ENCODE data around the gene USP20.
"Not testable (repeated sequence)": the region's sequence is repeated elsewhere in the genome, so short reads cannot be mapped to it uniquely, and the experiment has no call there.

The USP20 gene

DNA sequence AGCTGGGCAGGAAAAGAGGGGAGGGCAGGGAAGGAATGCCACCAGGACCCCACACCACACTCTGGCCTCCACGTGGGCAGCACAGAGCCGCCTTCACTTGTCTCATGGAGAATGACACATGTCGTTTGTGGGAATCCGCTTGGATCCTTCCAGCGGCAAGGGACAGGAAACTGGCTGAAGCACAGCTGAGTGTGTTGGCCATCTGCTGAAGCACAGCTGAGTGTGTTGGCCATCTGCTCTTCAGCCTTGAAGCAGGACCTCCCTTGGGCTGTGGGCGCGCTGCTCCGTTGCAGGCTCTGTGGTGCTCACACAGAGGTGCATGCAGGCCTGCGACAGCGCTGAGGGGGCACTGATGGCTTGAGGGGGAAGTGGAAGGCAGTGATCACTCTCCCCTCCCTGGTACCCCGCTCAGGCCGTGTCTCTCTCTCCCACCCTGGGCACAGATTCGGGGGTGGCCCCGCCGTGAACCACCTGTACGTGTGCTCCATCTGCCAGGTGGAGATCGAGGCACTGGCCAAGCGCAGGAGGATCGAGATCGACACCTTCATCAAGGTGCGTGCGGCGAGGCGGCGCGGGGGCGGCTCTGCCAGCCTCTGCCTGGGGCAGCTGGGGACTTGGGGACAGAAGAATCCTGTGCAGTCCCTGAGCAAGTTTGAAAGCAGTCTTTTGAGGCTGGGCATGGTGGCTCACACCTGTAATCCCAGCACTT lies 40.6 kb downstream of the USP20 start:
- DNase-seq: no peak

DNA sequence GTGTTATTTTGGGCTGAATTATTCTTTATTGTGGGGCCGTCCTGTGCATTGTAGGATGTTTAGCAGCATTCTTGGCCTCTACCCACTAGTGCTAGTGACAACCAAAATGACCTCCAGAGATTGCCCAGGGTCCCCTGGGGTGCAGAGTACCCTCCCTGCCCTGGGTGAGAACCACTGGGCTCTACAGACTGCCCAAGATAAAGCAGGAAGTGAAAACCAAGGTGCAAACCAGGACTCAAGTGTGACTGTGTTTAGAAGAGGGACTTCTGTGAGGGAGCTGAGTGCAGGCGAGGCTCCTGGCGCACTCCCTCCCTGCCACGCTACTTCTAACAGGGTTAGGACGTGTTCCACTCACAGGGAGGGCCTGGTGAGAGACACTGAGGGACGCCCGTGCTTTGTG lies 41.6 kb downstream of the USP20 start:
- DNase-seq: no peak

DNA sequence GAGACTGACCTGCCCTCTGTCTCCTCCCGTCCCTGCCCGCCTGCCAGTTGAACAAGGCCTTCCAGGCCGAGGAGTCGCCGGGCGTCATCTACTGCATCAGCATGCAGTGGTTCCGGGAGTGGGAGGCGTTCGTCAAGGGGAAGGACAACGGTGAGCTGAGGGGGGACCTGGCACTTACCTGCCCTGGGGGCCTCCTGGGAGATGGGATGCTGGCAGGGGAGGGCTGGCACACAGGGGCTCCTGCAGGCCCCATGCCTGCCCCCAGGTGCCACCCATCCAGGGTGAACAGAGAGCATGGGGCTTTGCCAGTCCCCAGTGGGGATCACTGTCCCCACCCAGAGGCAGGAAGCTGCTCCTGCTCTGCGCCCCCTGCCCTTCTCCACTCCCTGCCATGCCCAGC lies 43.0 kb downstream of the USP20 start:
- no peak for DNase-seq

DNA sequence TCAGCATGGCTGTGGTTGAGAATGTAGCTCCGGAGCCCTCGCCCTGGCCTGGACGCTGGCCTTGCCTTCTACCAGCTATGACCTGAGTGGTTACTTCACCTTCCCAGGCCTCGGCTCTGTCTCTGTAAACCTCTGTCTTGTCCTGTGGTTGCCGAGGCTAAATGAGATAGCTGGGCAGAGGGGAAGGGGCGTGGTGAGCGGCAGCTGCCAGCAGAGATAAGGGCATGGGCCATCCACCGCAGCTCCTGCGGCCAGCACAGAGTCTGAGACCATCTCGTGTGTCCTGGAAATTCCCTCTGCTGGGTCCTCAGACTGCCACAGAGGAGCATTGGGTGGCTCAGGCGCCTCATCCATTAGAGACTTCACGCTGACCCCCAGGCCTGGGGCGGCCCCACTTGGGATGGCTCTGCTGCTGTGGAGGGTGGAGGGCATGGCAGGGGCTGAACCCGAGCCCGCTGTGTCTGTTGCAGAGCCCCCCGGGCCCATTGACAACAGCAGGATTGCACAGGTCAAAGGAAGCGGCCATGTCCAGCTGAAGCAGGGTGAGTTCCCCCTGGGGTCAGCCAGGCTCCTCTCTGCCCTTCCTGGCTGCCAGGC lies 43.9 kb downstream of the USP20 start:
- no peak for DNase-seq

DNA sequence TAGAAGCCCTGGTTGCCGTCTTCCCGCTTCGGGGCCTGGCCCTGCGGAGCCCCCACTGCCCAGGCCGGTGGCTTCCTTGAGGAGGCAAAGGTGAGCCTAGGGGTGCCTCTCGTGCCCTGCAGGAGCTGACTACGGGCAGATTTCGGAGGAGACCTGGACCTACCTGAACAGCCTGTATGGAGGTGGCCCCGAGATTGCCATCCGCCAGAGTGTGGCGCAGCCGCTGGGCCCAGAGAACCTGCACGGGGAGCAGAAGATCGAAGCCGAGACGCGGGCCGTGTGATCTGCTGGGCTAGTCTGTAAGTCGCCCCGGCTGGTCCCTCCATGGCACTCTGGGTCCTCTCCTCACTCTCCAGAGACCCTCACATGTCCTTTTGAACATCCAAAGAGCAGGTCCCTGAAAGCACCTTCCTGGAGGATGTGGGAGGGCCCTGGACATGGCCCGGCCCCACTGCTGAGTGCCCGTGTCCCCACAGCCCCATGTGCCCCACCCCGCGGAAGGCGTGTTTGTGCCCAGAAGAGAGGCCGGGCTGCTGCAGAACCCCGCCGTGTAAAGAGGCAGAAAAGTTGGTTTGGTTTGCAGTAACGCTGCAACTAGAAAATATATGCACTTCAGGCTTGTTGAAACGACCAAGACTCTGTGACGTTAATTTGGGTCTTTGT lies 44.9 kb downstream of the USP20 start:
- no peak for DNase-seq

DNA sequence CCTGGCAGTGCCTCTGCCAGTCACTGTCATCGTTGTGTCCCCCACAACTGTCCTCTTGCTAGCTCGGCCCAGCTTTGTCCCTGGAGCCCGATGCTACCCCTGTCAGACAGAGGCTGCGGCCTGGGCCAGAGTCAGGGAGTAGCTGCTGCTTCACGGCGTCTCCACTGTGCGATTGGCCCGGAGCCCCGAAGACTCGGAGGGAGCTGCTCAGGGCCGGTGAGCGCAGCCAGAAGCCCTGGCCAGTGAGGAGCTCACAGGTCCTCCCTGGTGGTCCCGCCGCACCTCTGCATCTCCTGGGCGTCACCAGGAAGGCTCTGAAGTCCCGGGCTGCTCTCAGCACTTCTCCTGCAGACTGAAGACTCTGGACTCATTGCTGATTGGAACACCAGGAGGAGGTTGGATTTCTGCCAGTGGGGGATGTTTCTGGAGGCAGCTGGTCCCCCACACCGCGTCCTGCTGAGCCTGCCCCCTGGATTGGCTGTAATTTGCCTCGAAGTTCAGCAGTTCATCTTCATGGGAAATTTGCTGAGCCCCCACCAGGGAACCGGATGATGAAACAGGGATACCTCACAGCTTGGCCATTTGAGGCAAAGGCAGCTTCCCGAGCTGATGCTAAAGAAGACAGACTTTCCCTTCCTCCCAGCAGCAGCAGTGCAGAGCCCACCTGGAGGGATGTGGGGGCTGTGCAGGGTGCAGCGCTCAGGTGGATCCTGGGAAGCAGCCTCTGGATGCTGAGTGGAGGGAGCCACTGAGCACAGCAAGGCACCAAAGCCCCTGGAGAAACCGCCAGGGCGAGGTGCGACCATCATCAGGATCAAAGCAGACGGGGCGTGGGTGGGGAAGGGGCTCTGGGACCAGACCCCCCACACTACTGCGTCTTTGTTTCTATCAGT lies 45.6 kb downstream of the USP20 start:
- DNase-seq: no peak

DNA sequence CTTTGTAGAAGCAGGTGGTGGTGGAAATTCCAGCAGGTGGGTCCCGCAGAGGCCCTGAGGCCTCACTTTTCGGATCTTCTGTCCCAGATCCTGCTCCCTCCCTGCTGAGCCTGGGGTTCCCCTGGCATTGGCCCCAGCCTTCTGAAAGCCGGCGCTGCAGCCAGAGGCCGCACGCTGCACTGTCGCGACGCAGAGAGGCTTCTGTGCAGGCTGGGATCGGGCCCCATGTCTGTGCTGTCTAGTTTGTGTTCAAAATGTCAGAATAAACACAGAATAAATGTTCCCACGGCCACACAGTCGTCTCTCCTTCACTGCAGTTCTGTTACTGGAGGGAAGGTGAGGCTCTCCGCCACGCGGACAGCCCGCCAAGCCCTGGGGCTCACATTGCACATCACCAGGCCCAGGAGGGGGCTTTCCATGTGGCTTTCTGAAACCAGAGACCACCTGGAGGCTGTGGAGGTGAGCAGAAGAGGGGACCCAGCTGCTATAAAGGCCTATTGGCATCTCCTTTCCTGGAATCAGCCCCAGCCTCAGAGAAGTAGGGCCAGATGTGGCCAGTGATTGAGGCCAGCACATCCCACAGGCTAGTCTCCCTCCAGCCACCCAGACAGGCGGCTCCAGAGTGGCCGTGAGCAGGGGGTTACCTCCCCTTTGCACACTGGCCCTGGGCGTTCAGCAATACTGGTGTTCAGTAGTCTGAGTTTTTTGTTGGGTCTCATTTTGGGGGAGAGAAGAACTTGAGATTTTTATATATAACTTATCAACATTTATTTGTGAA lies 46.5 kb downstream of the USP20 start:
- DNase-seq: no peak

DNA sequence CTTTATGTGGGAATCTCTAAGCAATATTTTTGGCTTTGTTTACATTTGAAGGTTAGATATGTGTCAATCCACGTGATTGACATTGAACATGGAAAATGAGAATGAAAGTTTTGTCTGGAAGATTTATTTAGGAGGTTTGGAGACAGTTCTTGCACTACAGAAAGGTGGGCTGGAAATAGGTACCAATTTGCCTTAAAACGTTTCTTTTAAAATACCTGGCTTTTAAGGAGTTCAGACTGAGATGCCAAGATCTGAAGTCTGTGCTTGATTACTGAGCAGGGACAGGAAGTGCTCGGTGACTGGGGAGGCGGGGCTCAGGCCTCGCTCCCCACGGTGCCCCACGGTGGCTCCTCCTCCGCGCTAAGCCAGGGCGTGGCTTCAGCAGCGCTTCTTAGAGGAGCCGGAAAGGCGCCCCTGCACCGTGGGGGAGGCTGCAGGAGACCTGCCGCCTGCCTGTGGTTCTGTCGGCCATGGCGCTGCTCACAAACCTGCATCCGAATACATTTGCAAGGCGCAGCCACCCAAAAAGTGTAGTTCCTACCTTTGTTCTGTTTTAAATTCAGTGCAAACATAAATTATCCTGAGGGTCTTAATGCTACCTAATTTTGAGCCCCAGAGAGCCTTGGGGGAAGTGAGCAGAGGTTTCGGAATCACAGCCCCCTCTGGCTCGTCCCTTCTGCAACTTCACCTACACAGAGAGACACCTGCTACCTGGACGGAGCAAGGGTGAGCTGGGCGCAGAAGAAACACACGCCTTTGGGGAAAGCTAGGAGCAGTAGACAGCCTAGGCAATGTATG lies 49.2 kb downstream of the USP20 start:
- peak; percentile 31 to 43 for DNase-seq

DNA sequence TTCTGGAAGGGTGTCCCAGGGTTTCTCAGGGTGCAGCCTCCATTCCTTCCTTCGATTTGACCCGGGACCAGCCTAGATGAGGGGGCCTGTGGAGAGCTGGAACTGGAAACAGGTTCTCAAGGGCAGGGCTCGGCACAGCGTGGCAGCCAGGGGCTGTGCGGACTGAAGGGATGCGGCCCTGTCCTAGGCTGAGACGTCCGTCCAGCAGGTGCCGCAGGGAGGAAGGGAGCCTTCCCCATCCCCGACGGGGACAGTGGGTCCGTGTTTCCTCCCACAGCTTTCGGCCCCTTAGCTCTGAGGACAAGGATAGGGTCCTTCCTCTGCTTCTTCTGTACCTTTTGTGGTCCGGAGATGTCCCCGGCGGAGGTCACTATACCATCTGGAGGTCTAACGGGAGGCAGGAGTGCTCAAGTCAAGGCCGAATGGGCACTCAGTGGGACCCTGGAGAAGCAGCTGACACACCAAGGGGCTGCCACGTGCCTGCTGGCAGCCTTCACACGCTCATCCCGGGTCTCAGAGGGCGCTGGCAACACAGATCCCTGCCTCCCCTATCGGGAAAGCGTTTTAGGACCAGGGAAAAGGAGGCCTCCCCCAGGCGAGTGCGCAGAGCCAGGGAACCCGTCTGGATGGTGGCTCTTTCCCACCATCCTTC lies 49.9 kb downstream of the USP20 start:
- no peak for DNase-seq

DNA sequence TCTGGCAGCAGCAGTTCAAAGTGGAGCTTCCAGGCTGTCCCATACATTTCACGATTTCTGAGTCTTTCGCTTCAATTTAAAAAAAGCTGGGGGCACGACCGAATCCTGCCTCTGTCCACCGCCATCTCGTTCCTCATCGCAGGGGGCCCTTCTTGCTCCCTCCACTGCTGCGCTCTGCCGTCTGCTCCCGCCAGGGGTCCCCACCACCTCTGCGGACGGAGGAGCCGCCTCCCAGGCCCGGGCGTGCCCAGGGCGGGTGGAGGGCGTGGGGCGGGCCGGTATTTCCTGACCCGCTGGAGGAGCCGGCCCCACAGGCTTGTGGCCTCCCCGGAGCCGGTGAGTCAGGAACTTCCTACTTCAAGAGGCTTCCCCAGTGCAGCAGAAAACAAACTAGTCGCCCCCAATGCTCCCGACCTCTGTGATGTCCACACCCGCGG lies 50.4 kb downstream of the USP20 start:
- peak; percentile 59 to 84 for DNase-seq

DNA sequence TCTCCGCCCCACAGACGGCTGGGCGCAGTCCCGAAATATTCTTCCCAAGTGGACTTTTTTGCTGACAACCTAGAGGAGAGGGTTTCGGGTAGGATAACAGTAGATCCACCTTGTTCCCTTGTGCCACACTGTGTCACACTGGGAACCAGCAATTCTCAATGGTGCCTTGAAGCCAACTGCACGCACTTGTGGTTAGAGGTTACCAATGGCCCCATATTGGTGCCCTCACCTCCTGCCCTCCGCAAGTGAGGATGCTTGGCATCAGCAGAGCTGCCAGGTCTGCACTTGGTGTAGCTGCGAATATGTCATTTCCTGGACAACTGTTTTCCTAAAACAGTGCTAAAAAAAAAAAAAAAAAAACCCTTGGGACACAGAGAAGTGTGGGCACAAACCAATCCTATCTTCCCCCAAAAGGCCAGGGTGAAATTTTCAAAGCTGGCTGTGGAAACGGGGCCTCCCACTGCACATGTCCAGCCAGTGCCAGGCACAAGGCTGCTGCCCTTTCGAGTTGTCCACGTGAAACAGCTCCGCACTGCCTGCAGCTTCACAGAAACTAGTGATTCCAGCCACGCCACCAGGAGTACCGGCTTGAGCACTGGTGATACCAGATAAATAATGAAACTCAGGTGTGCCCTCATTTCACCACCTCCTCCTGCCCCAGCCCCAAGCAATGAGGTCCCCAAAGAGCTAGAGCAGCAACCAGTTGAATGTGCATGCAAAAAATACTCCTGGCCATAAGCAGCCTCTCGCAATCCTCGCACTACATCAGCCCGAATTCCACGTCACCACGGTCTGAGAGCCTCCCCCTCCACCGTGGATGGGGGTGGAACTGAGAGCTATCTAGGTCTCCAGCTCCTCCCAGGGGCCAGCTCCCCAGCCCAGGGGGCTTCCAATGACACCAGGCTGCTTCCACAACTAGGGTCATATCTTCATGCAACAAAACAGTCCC lies 51.2 kb downstream of the USP20 start:
- no peak for DNase-seq

DNA sequence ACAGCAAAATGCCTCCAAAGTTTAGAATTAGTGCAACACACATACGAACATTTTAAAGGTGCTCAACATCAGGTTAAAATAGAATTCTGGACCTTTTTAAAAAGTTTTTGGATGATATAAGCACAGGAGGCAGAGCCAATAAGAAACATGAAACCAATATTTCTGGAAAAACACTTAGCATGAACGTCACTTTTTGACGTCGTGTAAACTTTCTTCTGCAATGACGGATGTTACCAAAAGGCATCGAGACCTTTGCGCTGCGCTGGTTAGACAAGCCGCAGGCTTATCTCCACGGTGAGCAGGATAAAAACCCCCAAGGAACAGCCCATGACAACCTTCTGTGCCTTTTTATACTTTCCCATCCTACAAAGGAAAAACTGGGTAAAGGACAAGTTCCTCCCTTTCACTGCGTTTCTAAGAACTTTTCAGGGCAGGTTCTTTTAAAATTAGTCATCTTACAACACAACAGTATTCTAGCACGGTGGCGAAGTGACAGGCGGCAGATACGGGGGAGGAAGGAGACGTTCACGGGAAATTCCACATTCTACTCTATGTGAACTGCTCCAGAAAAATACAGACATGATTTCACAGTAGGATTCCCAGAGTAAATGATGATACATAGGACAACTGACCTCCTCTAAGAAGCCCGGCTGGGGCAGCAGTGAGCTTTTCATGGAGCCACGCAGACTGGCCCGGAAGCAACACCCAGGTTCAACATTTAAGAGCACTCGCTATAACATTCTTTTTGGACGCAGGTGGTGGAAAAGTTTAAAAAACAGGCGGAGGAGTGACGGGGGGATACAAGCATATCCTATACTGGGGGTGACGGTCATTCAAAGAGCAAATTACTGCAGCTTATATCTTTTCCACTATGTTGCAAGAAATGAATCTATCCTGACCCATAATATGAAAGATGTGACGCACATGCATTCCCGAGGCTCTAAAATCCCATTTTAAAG lies 52.4 kb downstream of the USP20 start:
- no peak for DNase-seq

DNA sequence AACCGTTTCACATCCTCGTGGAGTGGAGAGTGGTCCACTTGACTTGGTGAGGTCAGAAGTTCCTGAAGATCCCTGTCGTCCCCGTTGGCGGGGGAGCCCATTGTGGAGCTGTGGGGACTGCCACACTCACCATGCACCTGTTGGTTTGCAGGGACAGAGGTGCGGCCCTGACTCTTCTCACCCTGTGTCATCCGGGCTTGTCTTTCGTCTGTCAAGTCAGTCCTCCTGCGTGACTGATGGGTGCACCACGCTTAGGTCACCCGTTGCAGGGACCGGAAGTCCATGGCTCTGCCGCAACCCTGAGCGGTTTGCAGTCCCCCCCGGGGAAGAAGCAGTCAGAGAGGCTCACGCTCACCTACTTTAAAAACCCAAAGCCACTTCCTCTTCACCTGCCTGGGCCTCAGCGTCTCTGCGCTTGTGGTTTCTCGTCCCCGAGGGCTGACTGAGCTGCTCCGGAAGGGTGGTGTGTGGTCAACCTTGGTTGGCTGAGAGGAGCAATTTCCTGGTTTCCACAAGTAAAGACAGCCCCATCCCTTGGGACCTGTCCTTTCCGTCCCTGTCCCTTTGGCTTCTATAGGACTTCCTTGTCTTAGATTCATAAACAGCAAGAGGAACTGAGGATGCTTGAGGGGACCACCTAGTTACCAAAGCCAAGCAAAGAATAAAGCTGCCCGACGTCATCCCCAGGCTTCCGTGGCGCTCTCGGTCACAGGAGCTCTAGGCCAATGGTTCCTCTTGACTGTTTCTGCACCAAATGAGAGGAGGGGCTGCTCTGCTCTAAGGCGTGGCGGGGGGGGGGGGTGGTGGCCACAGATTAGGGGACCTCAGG lies 53.2 kb downstream of the USP20 start:
- DNase-seq: no peak

DNA sequence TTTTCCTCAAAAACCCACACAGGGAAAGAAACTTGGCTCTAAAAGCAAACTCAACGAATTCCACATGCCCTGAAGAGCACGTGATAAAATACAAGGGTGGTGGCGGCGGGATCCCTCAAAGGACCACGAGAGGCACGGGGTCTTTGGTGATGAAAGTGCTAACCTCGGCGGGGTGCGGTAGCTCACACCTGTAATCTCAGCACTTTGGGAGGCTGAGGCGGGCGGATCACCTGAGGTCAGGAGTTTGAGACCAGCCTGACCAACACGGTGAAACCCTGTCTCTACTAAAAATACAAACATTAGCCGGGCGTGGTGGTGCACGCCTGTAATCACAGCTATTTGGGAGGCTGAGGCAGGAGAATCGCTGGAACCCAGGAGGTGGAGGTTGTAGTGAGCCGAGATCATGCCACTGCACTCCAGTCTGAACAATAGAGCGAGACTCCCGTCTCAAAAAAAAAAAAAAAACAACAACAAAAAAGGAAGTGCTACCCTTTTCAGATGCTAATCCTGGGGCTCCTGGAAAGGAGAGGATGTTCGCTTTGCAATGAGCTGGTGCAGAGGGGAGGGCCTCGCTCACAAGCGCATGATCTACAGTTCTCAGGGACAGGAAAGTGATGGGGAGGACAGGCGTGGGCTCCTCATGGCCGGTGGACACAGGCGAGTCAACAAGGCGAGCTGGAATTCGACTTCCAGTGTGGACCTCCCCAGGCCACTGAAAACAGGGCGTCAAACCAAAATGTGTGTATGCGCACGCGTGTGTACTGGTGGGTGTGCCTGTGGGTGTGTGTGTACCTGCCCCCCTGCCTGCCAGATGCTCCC lies 54.1 kb downstream of the USP20 start:
- no peak for DNase-seq

DNA sequence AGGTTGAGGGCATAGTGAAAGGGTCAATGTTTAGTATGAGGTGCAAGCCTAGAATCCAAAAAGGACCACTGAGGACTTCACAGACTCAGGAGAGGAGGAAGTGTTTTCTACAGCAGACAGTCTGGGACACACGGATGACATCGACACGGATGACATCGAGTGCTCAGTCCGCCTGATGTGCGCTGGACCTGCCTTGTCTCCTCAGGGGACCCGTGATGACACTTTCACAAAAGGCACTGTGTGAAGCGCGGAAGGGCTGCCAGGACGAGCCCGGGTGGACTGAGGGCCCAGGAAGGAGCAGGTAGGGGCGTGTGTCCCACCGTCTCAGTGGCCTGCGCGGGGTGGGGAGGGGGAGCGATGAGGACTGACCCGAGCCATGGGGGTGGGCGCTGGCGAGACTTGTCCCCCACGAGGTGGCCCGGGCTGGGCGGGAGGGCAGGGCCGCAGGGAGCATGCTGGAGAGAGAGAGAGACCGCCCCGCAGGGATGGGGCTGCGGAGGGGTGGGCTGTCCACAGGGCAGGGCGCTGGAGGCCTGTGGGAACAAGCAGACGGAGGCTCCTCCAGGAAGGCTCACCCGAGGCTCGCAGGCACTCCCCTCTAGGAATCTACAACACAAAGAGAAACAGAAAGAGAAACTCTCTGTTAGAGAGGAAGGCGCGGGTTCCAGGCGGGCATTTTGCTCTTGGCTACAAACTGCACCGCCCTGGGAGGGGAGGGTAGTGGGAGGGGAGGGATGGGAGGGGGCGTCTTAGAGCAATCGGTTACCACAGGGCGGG lies 54.9 kb downstream of the USP20 start:
- DNase-seq: no peak

DNA sequence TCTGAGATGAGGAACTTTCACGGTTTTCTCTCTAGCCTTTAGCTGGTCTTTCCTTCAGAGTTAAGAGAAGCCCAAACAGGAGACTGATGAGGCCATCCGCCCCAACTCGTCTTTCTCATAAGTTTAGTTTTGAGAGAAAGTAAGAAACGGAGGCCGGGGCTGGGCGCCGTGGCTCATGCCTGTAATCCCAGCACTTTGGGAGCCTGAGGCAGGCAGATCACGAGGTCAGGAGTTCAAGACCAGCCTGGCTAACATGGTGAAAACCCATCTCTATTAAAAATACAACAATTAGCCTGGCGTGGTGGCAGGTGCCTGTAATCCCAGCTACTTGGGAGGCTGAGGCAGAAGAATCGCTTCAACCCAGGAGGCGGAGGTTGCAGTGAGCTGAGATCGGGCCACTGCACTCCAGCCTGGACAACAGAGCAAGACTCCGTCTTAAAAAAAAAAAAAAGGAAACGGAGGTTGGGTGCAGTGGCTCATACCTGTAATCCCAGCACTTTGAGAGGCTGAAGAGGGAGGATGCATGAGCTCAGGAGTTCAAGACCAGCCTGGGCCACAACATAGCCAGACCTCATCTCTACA lies 55.6 kb downstream of the USP20 start:
- not testable (repeated sequence) for DNase-seq

Measured in SW 1271 (cell line).